ENCODE results near the gene GNG13.
"Not testable (repeated sequence)": the region's sequence is repeated elsewhere in the genome, so short reads cannot be mapped to it uniquely, and the experiment has no call there.

The GNG13 gene

DNA sequence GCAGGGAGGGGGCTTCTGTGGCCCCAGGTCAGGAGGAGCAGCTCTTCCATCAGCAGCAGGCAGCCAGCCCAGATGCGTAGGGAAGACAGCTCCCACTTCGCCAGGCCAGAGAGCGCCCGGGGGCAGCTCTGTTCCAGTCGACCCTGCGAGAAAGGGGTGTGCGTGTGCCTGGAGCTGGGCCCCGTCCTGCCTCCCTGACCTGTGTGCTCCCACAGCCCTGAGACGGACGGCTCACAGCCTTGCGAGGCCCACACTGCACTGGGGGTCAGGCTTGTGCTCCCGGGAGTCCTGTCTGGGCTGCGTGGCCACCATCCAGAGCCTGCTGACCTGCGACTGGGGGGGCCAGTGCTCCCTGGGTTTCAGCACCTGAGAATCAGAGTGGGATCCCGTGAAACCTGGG, 40.5 kb downstream of the GNG13 start:
- no peak for DNase-seq

DNA sequence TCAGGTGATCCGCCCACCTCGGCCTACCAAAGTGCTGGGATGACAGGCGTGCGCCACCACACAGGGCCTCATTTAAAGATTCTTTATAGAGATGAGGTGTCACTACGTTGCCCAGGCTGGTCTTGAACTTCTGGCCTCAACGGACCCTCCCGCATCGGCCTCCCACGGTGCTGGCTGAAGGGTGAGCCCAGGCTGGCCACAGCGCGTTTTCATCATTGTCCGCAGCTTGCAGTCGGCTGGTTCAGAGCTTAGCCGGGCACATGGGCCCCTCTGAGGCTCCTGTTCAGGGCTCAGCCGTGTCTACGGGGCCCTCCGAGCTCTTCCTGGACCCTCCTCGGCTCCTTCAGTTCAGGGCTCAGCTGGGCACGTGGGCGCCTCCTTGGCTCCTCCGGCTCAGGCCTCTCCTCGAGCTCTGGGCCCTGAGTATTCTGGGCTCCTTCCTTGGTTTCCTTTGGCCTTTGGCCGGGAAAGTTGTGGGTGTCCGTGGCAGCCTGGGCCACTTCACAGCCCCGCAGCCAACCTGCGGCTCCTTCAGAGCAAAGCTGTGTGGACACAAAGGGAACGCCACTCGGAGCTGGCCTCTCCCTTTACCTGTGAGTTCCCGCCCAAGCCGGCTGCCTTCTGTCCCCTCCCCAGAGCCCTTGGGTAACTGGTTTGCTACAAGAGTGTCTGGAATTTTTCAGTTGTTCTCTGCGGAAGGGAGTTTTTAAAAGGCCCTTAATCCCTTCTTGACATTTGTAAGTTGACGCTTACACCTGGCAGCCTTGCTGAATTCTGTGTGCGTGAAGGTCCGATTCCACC, 41.2 kb downstream of the GNG13 start:
- no peak for DNase-seq

- no peak for DNase-seq
These were observed 44.1 kb downstream of the GNG13 start for GRCh38 chr16:756428-756827.

GRCh38 chr16:754656-755055, 45.9 kb downstream of the GNG13 start:
- peak in 1 of 2 donors; percentile 7 for DNase-seq

GRCh38 chr16:754121-754607, 46.4 kb downstream of the GNG13 start:
- DNase-seq = not testable (repeated sequence)

- no peak for DNase-seq
These were observed 48.6 kb downstream of the GNG13 start for GRCh38 chr16:752007-752312.

- DNase-seq = no peak
These were observed 49.2 kb downstream of the GNG13 start for GRCh38 chr16:751152-752006.

GRCh38 chr16:750485-750884, 50.0 kb downstream of the GNG13 start:
- DNase-seq = no peak

DNA sequence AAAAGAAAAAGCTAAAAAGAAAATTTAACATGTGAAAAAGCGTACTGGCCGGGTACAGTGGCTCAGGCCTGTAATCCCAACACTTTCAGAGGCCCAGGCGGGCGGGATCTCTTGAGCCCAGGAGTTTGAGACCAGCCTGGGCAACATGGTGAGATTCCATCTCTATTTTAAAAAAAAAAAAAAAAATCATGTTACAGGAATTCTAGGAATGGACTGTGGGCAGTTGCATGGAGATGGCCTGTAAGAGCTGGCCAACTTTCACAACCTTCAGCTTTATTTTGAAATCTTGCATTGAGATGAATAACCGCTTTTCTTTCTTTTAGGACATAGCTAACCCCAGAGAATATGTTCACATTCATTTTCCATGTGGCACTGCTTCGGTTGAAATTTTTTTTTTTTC, 51.5 kb downstream of the GNG13 start:
- no peak for DNase-seq

Measured in CD4-positive, alpha-beta T cell treated with Interleukin-1 beta for 1 hour (primary cell).